ENCODE data around the gene COG2.

DNA sequence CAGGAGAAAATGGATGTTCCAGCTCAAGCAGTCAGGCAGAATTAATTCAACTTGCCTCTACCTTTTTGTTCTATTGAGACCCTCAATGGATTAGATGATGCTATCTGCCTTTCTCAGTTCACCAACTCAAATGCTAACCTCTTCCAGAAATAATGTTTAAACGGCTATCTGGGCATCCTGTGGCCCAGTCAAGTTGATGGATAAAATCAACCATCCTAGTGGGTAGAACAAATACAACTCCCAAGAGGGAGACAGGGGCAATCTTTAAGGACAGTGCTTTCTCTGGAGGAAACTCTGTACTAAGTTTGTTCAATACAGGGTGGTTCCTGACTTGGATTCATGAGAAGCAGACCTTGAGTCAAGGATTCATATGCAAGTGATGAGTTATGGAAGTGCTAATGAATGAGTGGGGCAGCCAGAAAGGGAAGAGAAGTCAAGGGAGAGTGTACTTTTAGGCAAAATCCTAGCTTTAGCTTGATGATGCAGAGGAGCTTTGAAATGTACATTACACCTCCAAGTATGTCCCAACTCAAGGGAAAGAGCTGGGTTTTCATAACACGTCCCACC, 49.4 kb upstream of the COG2 start:
- TF ChIP-seq POLR2A (IDR thresholded peaks at IDR 0.05; ENCODE audit: low read depth, low read length): no peak
- no peak for TF ChIP-seq POLR2AphosphoS5 (IDR thresholded peaks at IDR 0.05; ENCODE audit: low read depth, low read length)
- TF ChIP-seq TAF1 (IDR thresholded peaks at IDR 0.05; ENCODE audit: low read depth, low read length): no peak
- no peak for TF ChIP-seq SPI1 (IDR thresholded peaks at IDR 0.05; ENCODE audit: low read depth, low read length)
- no peak for TF ChIP-seq POU2F2 (IDR thresholded peaks at IDR 0.05; ENCODE audit: low read depth, low read length)

Measured in GM12891 (cell line).